Prostate gland (tissue), 2 donors: Measurements from ENCODE around the gene OLFML2B. TPM values are rescaled to one million over a fixed set of nuclear protein-coding genes. Genes with fewer than 3 reads are reported as not detected.

ENCODE experiments used
- DNase-seq: peaks from one replicate; pipeline ENCODE4 v3.0.0-alpha.2; 2019; ENCODE audit warnings: low spot score
- H3K27ac ChIP-seq, 2 donors: fragments of 200-600 bp; sonication (generic); 2 replicates each; pipeline ENCODE4 v1.5.1; 2017 to 2019
- H3K27me3 ChIP-seq: fragments of 200-600 bp; sonication (generic); replicated peaks from 2 replicates; pipeline ENCODE4 v1.5.1; 2019; ENCODE audit not compliant: insufficient read depth
- H3K36me3 ChIP-seq, 2 donors: fragments of 200-600 bp; sonication (generic); 1 replicate in 1 of 2; 2 replicates in 1 of 2; pipeline versions ENCODE4 v1.5.1 to v1.8.1; 2017 to 2019
- H3K4me1 ChIP-seq: fragments of 200-600 bp; sonication (generic); replicated peaks from 2 replicates; pipeline ENCODE4 v1.5.1; 2019
- H3K4me3 ChIP-seq, 2 donors: fragments of 200-600 bp; sonication (generic); 2 replicates each; pipeline ENCODE4 v1.5.1; 2017 to 2019
- H3K9me3 ChIP-seq: fragments of 200-600 bp; sonication (generic); 2 replicates; pipeline ENCODE4 v1.5.1; 2017
- CTCF ChIP-seq, 4 experiments: fragments of 200-600 bp in 2 of 4; fragments of 450-650 bp in 2 of 4; sonication (generic) in 2 of 4; IDR thresholded peaks; 1 replicate in 3 of 4; 2 replicates in 1 of 4; pipeline ENCODE4 v1.5.1; 2016 to 2019; ENCODE audit warnings: antibody characterized with exemption in 4 of 4, mild to moderate bottlenecking in 2 of 4, moderate library complexity in 2 of 4
- POLR2A ChIP-seq: fragments of 450-650 bp; IDR thresholded peaks from one replicate; pipeline ENCODE4 v1.6.1; 2016; ENCODE audit warnings: antibody characterized with exemption, mild to moderate bottlenecking
- POLR2AphosphoS5 ChIP-seq: sonication (generic); formaldehyde crosslinking; IDR thresholded peaks from one replicate; pipeline ENCODE4 v1.6.1; 2017; ENCODE audit warnings: antibody characterized with exemption
- WGBS: methylation state at CpG from one replicate; pipeline ENCODE4 v1.1.5; 2018; 5-methylcytosine and 5-hydroxymethylcytosine counted together
- intact Hi-C: fragments of 100-400 bp; cut with DNase I; formaldehyde crosslinking; loops from one replicate; pipeline ENCODE4 v1.14.2; 2022
- total RNA-seq, 2 donors: library from RNA; depleted of rRNA; stranded (reverse); fragments of >200 nt; gene quantifications; one replicate each; pipeline ENCODE4 v1.1.0, GENCODE V29; 2016

The OLFML2B gene
- total RNA-seq, 2 donors from 2014 or later, result 3.2 to 29.7 TPM

- WGBS, result 41% methylated on average over 9 of the region's 9 CpGs
Measured at GRCh38 chr1:162009501-162010174, 14.0 kb downstream of the OLFML2B start.

GRCh38 chr1:162008799-162009198 lies 14.9 kb downstream of the OLFML2B start:
- intact Hi-C loops, result no loop called here

More at GRCh38 chr1:162009501-162010174, 14.0 kb downstream of the OLFML2B start:
- peak; percentile 27 for DNase-seq
- H3K4me3 ChIP-seq, result no peak overlapping the region
- H3K4me1 ChIP-seq, result peaks cover 3% of the 10 kb centered on the region
- H3K9me3 ChIP-seq, result no peaks in the 10 kb centered on the region
- H3K27me3 ChIP-seq, result no peaks in the 10 kb centered on the region
- intact Hi-C loops, result no loop called here
- H3K36me3 ChIP-seq, result no peaks in the 10 kb centered on the region
- TF ChIP-seq POLR2A, result no peak
- no peak for TF ChIP-seq CTCF (IDR thresholded peaks at IDR 0.05)
- no peak for TF ChIP-seq POLR2AphosphoS5
- no peak overlapping the region for H3K27ac ChIP-seq

DNA sequence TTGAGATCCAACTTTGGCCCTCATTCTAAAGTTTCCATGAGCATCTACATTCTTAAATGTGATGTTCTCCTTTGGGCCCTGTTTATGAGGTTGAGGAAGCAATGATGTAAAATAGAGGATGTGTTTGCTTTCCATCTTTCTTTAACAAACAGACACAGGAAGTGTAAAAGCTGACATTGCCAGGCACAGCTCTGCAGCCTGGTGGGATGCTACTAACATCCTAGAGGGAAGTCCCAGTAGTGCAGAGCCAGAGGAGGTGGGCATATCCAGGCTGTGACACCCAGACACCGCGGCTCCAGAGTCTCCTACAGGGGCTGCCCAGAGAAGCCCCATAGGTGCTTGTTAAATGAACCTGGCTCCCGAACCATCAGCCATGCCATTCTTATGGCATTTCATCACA lies 16.2 kb downstream of the OLFML2B start:
- H3K27ac ChIP-seq, result no peak overlapping the region

More at GRCh38 chr1:162008799-162009198, 14.9 kb downstream of the OLFML2B start:
- peaks cover 3% of the 10 kb centered on the region for H3K4me1 ChIP-seq
- no peak overlapping the region for H3K27ac ChIP-seq
- H3K9me3 ChIP-seq, result no peaks in the 10 kb centered on the region
- TF ChIP-seq POLR2AphosphoS5, result no peak
- no peak for TF ChIP-seq CTCF (IDR thresholded peaks at IDR 0.05)
- TF ChIP-seq POLR2A, result no peak
- no peak overlapping the region for H3K4me3 ChIP-seq
- WGBS, result 78% methylated on average over 5 of the region's 5 CpGs
- no peak for DNase-seq
- no peaks in the 10 kb centered on the region for H3K36me3 ChIP-seq
- no peaks in the 10 kb centered on the region for H3K27me3 ChIP-seq

GRCh38 chr1:162006081-162006480 lies 17.6 kb downstream of the OLFML2B start:
- no peak for DNase-seq
- H3K9me3 ChIP-seq, result no peaks in the 10 kb centered on the region
- no peak overlapping the region for H3K27ac ChIP-seq
- intact Hi-C loops, result no loop called here
- no peaks in the 10 kb centered on the region for H3K36me3 ChIP-seq
- H3K27me3 ChIP-seq, result no peaks in the 10 kb centered on the region
- no peak for TF ChIP-seq CTCF (IDR thresholded peaks at IDR 0.05)
- no peak for TF ChIP-seq POLR2A
- no peak for TF ChIP-seq POLR2AphosphoS5
- no peak overlapping the region for H3K4me3 ChIP-seq
- peaks cover 3% of the 10 kb centered on the region for H3K4me1 ChIP-seq
- 79% methylated on average over 6 of the region's 6 CpGs for WGBS

More for the DNA sequence above, 16.2 kb downstream of the OLFML2B start:
- Histone ChIP-seq H3K36me3 (no peaks in the 10 kb centered on the region), H3K9me3 (no peaks in the 10 kb centered on the region), H3K4me3 (no peak overlapping the region), H3K27me3 (no peaks in the 10 kb centered on the region), H3K4me1 (peaks cover 3% of the 10 kb centered on the region)
- TF ChIP-seq POLR2AphosphoS5 (no peak), POLR2A (no peak), CTCF (IDR thresholded peaks at IDR 0.05) (no peak)
- no peak for DNase-seq
- intact Hi-C loops, result no loop called here
- WGBS, result 74% methylated on average over 3 of the region's 3 CpGs

- no peak overlapping the region for H3K4me3 ChIP-seq
- no peaks in the 10 kb centered on the region for H3K9me3 ChIP-seq
- no peak for DNase-seq
- H3K27ac ChIP-seq, result no peak overlapping the region
- peaks cover 3% of the 10 kb centered on the region for H3K4me1 ChIP-seq
- no peak for TF ChIP-seq CTCF (IDR thresholded peaks at IDR 0.05)
- no peak for TF ChIP-seq POLR2A
- TF ChIP-seq POLR2AphosphoS5, result no peak
- WGBS, result 97% methylated on average over 3 of the region's 3 CpGs
- intact Hi-C loops, result no loop called here
- no peaks in the 10 kb centered on the region for H3K27me3 ChIP-seq
- no peaks in the 10 kb centered on the region for H3K36me3 ChIP-seq
Measured at GRCh38 chr1:162004441-162004950, 19.2 kb downstream of the OLFML2B start.
